GM23338 (cell line): ENCODE measurements around the gene TULP4. TPM values are rescaled to one million over a fixed set of nuclear protein-coding genes. Genes with fewer than 3 reads are reported as not detected.

ENCODE experiments used
- ATAC-seq: fragments of 200-7000 bp; cut with Tn5 transposase; 3 replicates; pipeline ENCODE4 v1.9.1; 2020
- DNase-seq: peaks from one replicate; pipeline ENCODE4 v3.0.0-alpha.2; 2015; ENCODE audit warnings: low spot score
- H2AFZ ChIP-seq: fragments of 200-600 bp; sonication (generic); 2 replicates; pipeline ENCODE4 v1.8.0; 2016; ENCODE audit warnings: antibody characterized with exemption, mild to moderate bottlenecking, moderate library complexity
- H3F3A ChIP-seq: fragments of 200-600 bp; sonication (generic); replicated peaks from 2 replicates; pipeline ENCODE4 v1.8.0; 2017; ENCODE audit warnings: antibody characterized with exemption, mixed run types, low read depth
- H3K27ac ChIP-seq: fragments of 200-600 bp; sonication (generic); 2 replicates; pipeline ENCODE4 v1.6.1; 2016; ENCODE audit warnings: low read depth
- H3K27me3 ChIP-seq: fragments of 200-600 bp; sonication (generic); 2 replicates; pipeline ENCODE4 v1.8.0; 2016; ENCODE audit warnings: mild to moderate bottlenecking, mixed run types, moderate library complexity; ENCODE audit not compliant: insufficient read depth
- H3K36me3 ChIP-seq: fragments of 200-600 bp; sonication (generic); 2 replicates; pipeline ENCODE4 v1.8.0; 2016; ENCODE audit warnings: mild to moderate bottlenecking; ENCODE audit not compliant: insufficient read depth
- H3K4me1 ChIP-seq: fragments of 200-600 bp; sonication (generic); 2 replicates; pipeline ENCODE4 v1.8.0; 2016; ENCODE audit warnings: mild to moderate bottlenecking, moderate library complexity; ENCODE audit not compliant: insufficient read depth
- H3K4me2 ChIP-seq: fragments of 200-600 bp; sonication (generic); 2 replicates; pipeline ENCODE4 v1.7.1; 2017; ENCODE audit warnings: mixed run types
- H3K4me3 ChIP-seq: fragments of 200-600 bp; sonication (generic); 2 replicates; pipeline ENCODE4 v1.6.1; 2016; ENCODE audit warnings: mixed run types
- H3K79me2 ChIP-seq: fragments of 200-600 bp; sonication (generic); replicated peaks from 2 replicates; pipeline ENCODE4 v1.8.0; 2017; ENCODE audit warnings: mild to moderate bottlenecking; ENCODE audit not compliant: insufficient read depth
- H3K9me2 ChIP-seq: fragments of 200-600 bp; sonication (generic); 2 replicates; pipeline ENCODE4 v1.8.0; 2017; ENCODE audit not compliant: insufficient read depth
- H4K20me1 ChIP-seq: fragments of 200-600 bp; sonication (generic); replicated peaks from 2 replicates; pipeline ENCODE4 v1.8.0; 2017; ENCODE audit warnings: mild to moderate bottlenecking; ENCODE audit not compliant: insufficient read depth
- H3K27ac Mint-ChIP-seq: 2 replicates; pipeline ENCODE4 v1.8.0; 2020; ENCODE audit warnings: inconsistent platforms, mild to moderate bottlenecking, moderate library complexity, mixed read lengths
- H3K27me3 Mint-ChIP-seq: 3 replicates; pipeline ENCODE4 v1.8.0; 2022; ENCODE audit warnings: low read depth, mild to moderate bottlenecking, moderate library complexity, mixed read lengths, inconsistent platforms; ENCODE audit not compliant: insufficient read depth, poor library complexity
- H3K36me3 Mint-ChIP-seq: 3 replicates; pipeline ENCODE4 v1.8.0; 2021; ENCODE audit warnings: low read depth, mild to moderate bottlenecking, inconsistent platforms, moderate library complexity, mixed read lengths
- H3K4me1 Mint-ChIP-seq: 3 replicates; pipeline ENCODE4 v1.8.0; 2020; ENCODE audit warnings: mild to moderate bottlenecking, inconsistent platforms, mixed read lengths
- H3K4me3 Mint-ChIP-seq: 3 replicates; pipeline ENCODE4 v1.8.0; 2021; ENCODE audit warnings: moderate library complexity, mild to moderate bottlenecking, inconsistent platforms, mixed read lengths
- H3K9me3 Mint-ChIP-seq: 3 replicates; pipeline ENCODE4 v1.8.0; 2020; ENCODE audit warnings: moderate library complexity, mild to moderate bottlenecking, inconsistent platforms, mixed read lengths
- CREB1 ChIP-seq: fragments of 250-450 bp; sonication (Bioruptor Pico); IDR thresholded peaks from 2 replicates; pipeline ENCODE4 v1.5.0; 2020; ENCODE audit warnings: low read depth, mild to moderate bottlenecking, moderate library complexity
- CTCF ChIP-seq, 2 experiments: fragments of 200-600 bp in 1 of 2; sonication (generic) in 1 of 2; conservative IDR thresholded peaks; 2 replicates each; pipeline versions ENCODE4 v1.5.1 to v1.6.1; 2016 to 2017; ENCODE audit warnings: antibody characterized with exemption in 2 of 2, low read depth in 2 of 2, mild to moderate bottlenecking in 2 of 2, moderate library complexity in 1 of 2
- EZH2 ChIP-seq: fragments of 200-600 bp; sonication (generic); IDR thresholded peaks from one replicate; pipeline ENCODE4 v1.8.0; 2017; ENCODE audit warnings: antibody characterized with exemption, mild to moderate bottlenecking, low read depth; ENCODE audit not compliant: unreplicated experiment
- EZH2phosphoT487 ChIP-seq: fragments of 200-600 bp; sonication (generic); IDR thresholded peaks from one replicate; pipeline ENCODE4 v1.8.1; 2018; ENCODE audit warnings: antibody characterized with exemption; ENCODE audit not compliant: unreplicated experiment
- JUNB ChIP-seq: IDR thresholded peaks from one replicate; pipeline ENCODE4 v1.6.1; 2016; ENCODE audit warnings: antibody characterized with exemption; ENCODE audit not compliant: unreplicated experiment
- NANOG ChIP-seq: IDR thresholded peaks from 2 replicates; pipeline ENCODE4 v1.6.1; 2016; ENCODE audit warnings: antibody characterized with exemption, borderline replicate concordance
- POLR2AphosphoS5 ChIP-seq: IDR thresholded peaks from 2 replicates; pipeline ENCODE4 v1.6.1; 2016; ENCODE audit warnings: antibody characterized with exemption, low read depth
- REST ChIP-seq: IDR thresholded peaks from one replicate; pipeline ENCODE4 v1.6.1; 2018; ENCODE audit warnings: antibody characterized with exemption; ENCODE audit not compliant: unreplicated experiment
- STAT1 ChIP-seq: IDR thresholded peaks from one replicate; pipeline ENCODE4 v1.6.1; 2016; ENCODE audit warnings: antibody characterized with exemption; ENCODE audit not compliant: unreplicated experiment
- ZNF114 ChIP-seq: fragments of 250-450 bp; sonication (Bioruptor Pico); IDR thresholded peaks from 2 replicates; pipeline ENCODE4 v1.5.0; 2020; ENCODE audit warnings: mild to moderate bottlenecking, moderate library complexity
- ZNF331 ChIP-seq: fragments of 250-450 bp; sonication (Bioruptor Pico); IDR thresholded peaks from 2 replicates; pipeline ENCODE4 v1.5.0; 2020; ENCODE audit warnings: low read depth, mild to moderate bottlenecking, moderate library complexity
- ZNF462 ChIP-seq: fragments of 250-450 bp; sonication (Bioruptor Pico); IDR thresholded peaks from 2 replicates; pipeline ENCODE4 v1.5.0; 2020; ENCODE audit warnings: mild to moderate bottlenecking, moderate library complexity
- polyA plus RNA-seq: library from polyadenylated mRNA; unstranded; fragments of >200 nt; fragmentation: Nextera tagmentation; extraction: Ambion mirVana; gene quantifications from 2 replicates; pipeline ENCODE4 v1.2.1, GENCODE V29; 2016
- total RNA-seq: library from RNA; depleted of rRNA; stranded (reverse); fragments of >200 nt; shearing (Covaris generic); gene quantifications from 2 replicates; pipeline ENCODE4 v1.2.3, GENCODE V29; 2014
- TF ChIP-seq, protein P1 (sequence below): IDR thresholded peaks from 2 replicates; pipeline ENCODE4 v1.6.1; 2016; ENCODE audit warnings: antibody characterized with exemption

The TULP4 gene
- total and polyA plus RNA-seq, 2 experiments from 2014 or later: 31.2 to 50.2 TPM

GRCh38 chr6:158324136-158324535 lies 11.9 kb downstream of the TULP4 start (continued):
- TF ChIP-seq ZNF462 (CRISPR knock-in tag) (no peak), ZNF331 (CRISPR knock-in tag) (no peak)

DNA sequence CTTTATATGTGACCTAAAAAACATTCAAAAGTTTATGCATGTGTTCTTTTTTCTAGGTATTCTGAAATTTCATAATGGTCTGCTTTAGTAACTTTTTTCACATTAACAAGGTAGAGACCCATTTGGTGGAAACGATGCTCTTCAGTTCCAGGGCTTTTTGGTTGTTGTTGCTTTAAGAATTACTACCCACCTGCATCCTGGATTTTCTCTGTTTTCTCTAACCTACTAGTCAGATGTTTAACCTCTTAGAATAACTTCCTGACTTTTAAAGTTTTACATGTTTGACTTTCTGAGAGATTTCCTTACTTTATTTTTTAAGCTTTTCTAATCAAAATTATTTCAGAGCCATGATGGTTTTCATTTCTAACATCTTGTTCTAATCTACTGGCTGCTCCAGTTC lies 14.9 kb downstream of the TULP4 start:
- ATAC-seq (no peak), DNase-seq (no peak)
- H3K9me2 ChIP-seq: no peaks in the 10 kb centered on the region
- no peak overlapping the region for H3K27ac ChIP-seq
- H3K4me2 ChIP-seq: no peak overlapping the region
- Mint-ChIP-seq H3K27ac (no peak overlapping the region), H3K9me3 (peaks cover 10% of the 10 kb centered on the region; the same call in 2 of the 3 replicates), H3K27me3 (peaks cover 2% of the 10 kb centered on the region), H3K4me3 (no peak overlapping the region), H3K36me3 (peaks cover 16% of the 10 kb centered on the region), H3K4me1 (peaks cover 40% of the 10 kb centered on the region)
- H3K4me1 ChIP-seq: peaks cover 21% of the 10 kb centered on the region
- H4K20me1 ChIP-seq: peaks cover 4% of the 10 kb centered on the region
- peaks cover 69% of the 10 kb centered on the region for H3K79me2 ChIP-seq
- H3K4me3 ChIP-seq: no peak overlapping the region
- no peaks in the 10 kb centered on the region for H3K36me3 ChIP-seq
- no peaks in the 10 kb centered on the region for H3K27me3 ChIP-seq
- no peak overlapping the region for H2AFZ ChIP-seq
- H3F3A ChIP-seq: no peaks in the 10 kb centered on the region
- TF ChIP-seq POLR2AphosphoS5: no peak
- TF ChIP-seq EZH2: no peak
- no peak for TF ChIP-seq REST
- TF ChIP-seq CTCF (conservative IDR thresholded peaks at IDR 0.05; ENCODE audit: low read depth in 2 of 2): no peak
- TF ChIP-seq, protein P1, sequence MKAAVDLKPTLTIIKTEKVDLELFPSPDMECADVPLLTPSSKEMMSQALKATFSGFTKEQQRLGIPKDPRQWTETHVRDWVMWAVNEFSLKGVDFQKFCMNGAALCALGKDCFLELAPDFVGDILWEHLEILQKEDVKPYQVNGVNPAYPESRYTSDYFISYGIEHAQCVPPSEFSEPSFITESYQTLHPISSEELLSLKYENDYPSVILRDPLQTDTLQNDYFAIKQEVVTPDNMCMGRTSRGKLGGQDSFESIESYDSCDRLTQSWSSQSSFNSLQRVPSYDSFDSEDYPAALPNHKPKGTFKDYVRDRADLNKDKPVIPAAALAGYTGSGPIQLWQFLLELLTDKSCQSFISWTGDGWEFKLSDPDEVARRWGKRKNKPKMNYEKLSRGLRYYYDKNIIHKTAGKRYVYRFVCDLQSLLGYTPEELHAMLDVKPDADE: no peak
- no peak for TF ChIP-seq ZNF114 (CRISPR knock-in tag)
- TF ChIP-seq CREB1 (CRISPR knock-in tag): no peak
- TF ChIP-seq EZH2phosphoT487: no peak
- TF ChIP-seq NANOG: no peak
- TF ChIP-seq STAT1: no peak
- TF ChIP-seq ZNF331 (CRISPR knock-in tag): no peak
- no peak for TF ChIP-seq JUNB
